Neural progenitor cell (in vitro differentiated cells): ENCODE results near the gene STRN4. TPM values are rescaled to one million over a fixed set of nuclear protein-coding genes. Genes with fewer than 3 reads are reported as not detected.

Experiments used
- DNase-seq: peaks from one replicate; pipeline ENCODE4 v3.0.0-alpha.2; 2016; ENCODE audit warnings: low spot score
- H2AFZ ChIP-seq: fragments of 200-600 bp; sonication (generic); replicated peaks from 2 replicates; pipeline ENCODE4 v1.6.1; 2016; ENCODE audit warnings: antibody characterized with exemption
- H3F3A ChIP-seq: fragments of 200-600 bp; sonication (generic); 2 replicates; pipeline ENCODE4 v1.6.1; 2016; ENCODE audit warnings: antibody characterized with exemption, low read depth
- H3K27ac ChIP-seq: fragments of 200-600 bp; sonication (generic); 2 replicates; pipeline ENCODE4 v1.5.1; 2016; ENCODE audit warnings: mild to moderate bottlenecking
- H3K27me3 ChIP-seq: fragments of 200-600 bp; sonication (generic); 2 replicates; pipeline ENCODE4 v1.6.1; 2016; ENCODE audit warnings: mild to moderate bottlenecking, moderate library complexity
- H3K36me3 ChIP-seq: fragments of 200-600 bp; sonication (generic); 2 replicates; pipeline ENCODE4 v1.5.1; 2016
- H3K4me1 ChIP-seq: fragments of 200-600 bp; sonication (generic); 2 replicates; pipeline ENCODE4 v1.6.1; 2016; ENCODE audit warnings: mixed run types
- H3K4me2 ChIP-seq: fragments of 200-600 bp; sonication (generic); 2 replicates; pipeline ENCODE4 v1.6.1; 2016
- H3K4me3 ChIP-seq: fragments of 200-600 bp; sonication (generic); 2 replicates; pipeline ENCODE4 v1.5.1; 2016
- H3K79me2 ChIP-seq: fragments of 200-600 bp; sonication (generic); 2 replicates; pipeline ENCODE4 v1.6.1; 2016; ENCODE audit warnings: low read depth
- H3K9ac ChIP-seq: fragments of 200-600 bp; sonication (generic); 2 replicates; pipeline ENCODE4 v1.6.1; 2016
- H3K9me3 ChIP-seq: fragments of 200-600 bp; sonication (generic); 2 replicates; pipeline ENCODE4 v1.5.1; 2016; ENCODE audit warnings: low read depth
- H4K20me1 ChIP-seq: fragments of 200-600 bp; sonication (generic); 2 replicates; pipeline ENCODE4 v1.6.1; 2016; ENCODE audit warnings: low read depth
- H3K27ac Mint-ChIP-seq: 3 replicates; pipeline ENCODE4 v1.8.0; 2021; ENCODE audit warnings: mixed read lengths
- H3K27me3 Mint-ChIP-seq: 2 replicates; pipeline ENCODE4 v1.8.0; 2022; ENCODE audit warnings: low read depth, mild to moderate bottlenecking, inconsistent platforms, moderate library complexity, mixed read lengths; ENCODE audit not compliant: insufficient read depth
- H3K36me3 Mint-ChIP-seq: 3 replicates; pipeline ENCODE4 v1.8.0; 2021; ENCODE audit warnings: mixed read lengths
- H3K4me1 Mint-ChIP-seq: 3 replicates; pipeline ENCODE4 v1.8.0; 2021; ENCODE audit warnings: mixed read lengths
- H3K4me3 Mint-ChIP-seq: 3 replicates; pipeline ENCODE4 v1.8.0; 2021; ENCODE audit warnings: mild to moderate bottlenecking, moderate library complexity, mixed read lengths
- H3K9me3 Mint-ChIP-seq: 3 replicates; pipeline ENCODE4 v1.8.0; 2020; ENCODE audit warnings: mixed read lengths
- EZH2 ChIP-seq: fragments of 200-600 bp; sonication (generic); IDR thresholded peaks from 2 replicates; pipeline ENCODE4 v1.6.1; 2017; ENCODE audit warnings: antibody characterized with exemption, mild to moderate bottlenecking, moderate library complexity
- EZH2phosphoT487 ChIP-seq: fragments of 200-600 bp; sonication (generic); IDR thresholded peaks from 2 replicates; pipeline ENCODE4 v1.6.1; 2017; ENCODE audit warnings: antibody characterized with exemption
- total RNA-seq: library from RNA; depleted of rRNA; stranded (reverse); fragments of >200 nt; gene quantifications from 2 replicates; pipeline ENCODE4 v1.2.3, GENCODE V29; 2015; ENCODE audit warnings: low replicate concordance
- TF ChIP-seq, protein P1 (sequence below): fragments of 200-600 bp; sonication (generic); IDR thresholded peaks from 2 replicates; pipeline ENCODE4 v1.5.1; 2017; ENCODE audit warnings: antibody characterized with exemption, mild to moderate bottlenecking

Gene STRN4
- total RNA-seq, 1 donor from 2014 or later = 54.1 TPM

DNA sequence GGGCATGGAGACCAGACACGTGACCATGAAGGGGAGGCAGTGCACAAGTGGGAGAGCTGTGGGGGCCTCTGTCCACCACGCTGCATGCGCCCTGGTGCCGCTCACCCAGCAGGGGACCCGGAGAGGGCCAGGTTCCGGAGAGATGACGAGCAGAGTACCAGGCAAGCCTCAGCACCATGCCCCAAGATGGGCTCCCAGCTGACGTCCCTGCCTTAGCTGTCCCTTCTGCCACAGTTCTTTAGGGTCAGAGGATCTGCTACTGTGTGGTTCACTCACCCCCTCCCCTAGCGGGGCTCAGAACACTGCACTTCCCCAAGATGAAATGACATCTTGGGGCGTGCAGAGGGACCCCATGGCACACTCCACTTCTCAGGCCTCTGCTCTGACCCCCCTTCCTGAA, 19.7 kb downstream of the STRN4 start:
- peak overlapping the region; percentile 59 for H3K27ac Mint-ChIP-seq

DNA sequence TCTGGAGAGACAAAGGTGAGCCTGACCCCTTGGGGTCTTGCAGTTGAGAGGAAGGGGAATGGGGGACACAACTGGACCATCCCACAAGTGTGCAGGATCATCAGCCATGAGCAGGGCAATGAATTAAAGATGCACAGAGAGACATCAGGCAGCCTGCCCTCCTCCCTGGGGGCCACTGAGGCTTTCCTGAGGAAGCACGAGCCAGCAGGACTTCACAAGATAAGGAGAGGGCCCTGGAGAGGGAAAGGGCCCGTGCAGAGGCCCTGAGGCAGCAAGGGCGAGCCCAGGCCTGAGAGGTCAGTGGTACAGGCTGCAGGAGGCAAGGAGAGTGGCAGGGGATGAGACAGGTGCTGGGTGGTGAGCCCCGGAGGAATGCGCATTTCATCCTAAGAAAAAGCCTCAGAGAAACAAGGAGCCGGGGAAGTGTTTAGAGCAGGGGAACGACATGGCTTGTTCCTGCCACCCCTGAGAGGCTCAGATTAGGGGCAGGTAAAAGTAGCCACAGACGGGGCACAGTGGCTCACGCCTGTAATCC, 20.3 kb downstream of the STRN4 start:
- Histone ChIP-seq H3F3A (no peaks in the 10 kb centered on the region), H3K4me3 (no peak overlapping the region), H3K9me3 (no peaks in the 10 kb centered on the region), H3K36me3 (no peaks in the 10 kb centered on the region), H3K79me2 (peaks cover 8% of the 10 kb centered on the region), H2AFZ (no peak overlapping the region), H3K4me1 (no peaks in the 10 kb centered on the region), H3K27ac (no peak overlapping the region), H3K4me2 (no peak overlapping the region), H3K27me3 (no peaks in the 10 kb centered on the region), H4K20me1 (peaks cover 51% of the 10 kb centered on the region), H3K9ac (no peak overlapping the region)
- Mint-ChIP-seq H3K4me3 (no peak overlapping the region), H3K4me1 (peaks cover 23% of the 10 kb centered on the region), H3K9me3 (no peaks in the 10 kb centered on the region), H3K27ac (peak overlapping the region; percentile 57), H3K36me3 (peaks cover 20% of the 10 kb centered on the region), H3K27me3 (peaks cover under 1% of the 10 kb centered on the region)
- DNase-seq = no peak
- no peak for TF ChIP-seq EZH2phosphoT487

More for the DNA sequence above, 19.7 kb downstream of the STRN4 start:
- H3K4me2 ChIP-seq = no peak overlapping the region
- H3K9me3 Mint-ChIP-seq = no peaks in the 10 kb centered on the region
- H4K20me1 ChIP-seq = peaks cover 55% of the 10 kb centered on the region
- H3K36me3 Mint-ChIP-seq = peaks cover 25% of the 10 kb centered on the region
- DNase-seq = no peak
- no peaks in the 10 kb centered on the region for H3K27me3 Mint-ChIP-seq
- H2AFZ ChIP-seq = no peak overlapping the region
- H3K4me1 Mint-ChIP-seq = peaks cover 23% of the 10 kb centered on the region
- H3K4me1 ChIP-seq = no peaks in the 10 kb centered on the region
- H3K4me3 ChIP-seq = no peak overlapping the region
- H3K36me3 ChIP-seq = no peaks in the 10 kb centered on the region
- H3K9me3 ChIP-seq = no peaks in the 10 kb centered on the region
- TF ChIP-seq EZH2phosphoT487 (no peak), EZH2 (no peak)
- TF ChIP-seq, protein P1, sequence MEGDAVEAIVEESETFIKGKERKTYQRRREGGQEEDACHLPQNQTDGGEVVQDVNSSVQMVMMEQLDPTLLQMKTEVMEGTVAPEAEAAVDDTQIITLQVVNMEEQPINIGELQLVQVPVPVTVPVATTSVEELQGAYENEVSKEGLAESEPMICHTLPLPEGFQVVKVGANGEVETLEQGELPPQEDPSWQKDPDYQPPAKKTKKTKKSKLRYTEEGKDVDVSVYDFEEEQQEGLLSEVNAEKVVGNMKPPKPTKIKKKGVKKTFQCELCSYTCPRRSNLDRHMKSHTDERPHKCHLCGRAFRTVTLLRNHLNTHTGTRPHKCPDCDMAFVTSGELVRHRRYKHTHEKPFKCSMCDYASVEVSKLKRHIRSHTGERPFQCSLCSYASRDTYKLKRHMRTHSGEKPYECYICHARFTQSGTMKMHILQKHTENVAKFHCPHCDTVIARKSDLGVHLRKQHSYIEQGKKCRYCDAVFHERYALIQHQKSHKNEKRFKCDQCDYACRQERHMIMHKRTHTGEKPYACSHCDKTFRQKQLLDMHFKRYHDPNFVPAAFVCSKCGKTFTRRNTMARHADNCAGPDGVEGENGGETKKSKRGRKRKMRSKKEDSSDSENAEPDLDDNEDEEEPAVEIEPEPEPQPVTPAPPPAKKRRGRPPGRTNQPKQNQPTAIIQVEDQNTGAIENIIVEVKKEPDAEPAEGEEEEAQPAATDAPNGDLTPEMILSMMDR = no peak
- H3K27me3 ChIP-seq = no peaks in the 10 kb centered on the region
- no peaks in the 10 kb centered on the region for H3F3A ChIP-seq
- H3K79me2 ChIP-seq = peaks cover 8% of the 10 kb centered on the region
- H3K9ac ChIP-seq = no peak overlapping the region
- no peak overlapping the region for H3K4me3 Mint-ChIP-seq
- no peak overlapping the region for H3K27ac ChIP-seq

DNA sequence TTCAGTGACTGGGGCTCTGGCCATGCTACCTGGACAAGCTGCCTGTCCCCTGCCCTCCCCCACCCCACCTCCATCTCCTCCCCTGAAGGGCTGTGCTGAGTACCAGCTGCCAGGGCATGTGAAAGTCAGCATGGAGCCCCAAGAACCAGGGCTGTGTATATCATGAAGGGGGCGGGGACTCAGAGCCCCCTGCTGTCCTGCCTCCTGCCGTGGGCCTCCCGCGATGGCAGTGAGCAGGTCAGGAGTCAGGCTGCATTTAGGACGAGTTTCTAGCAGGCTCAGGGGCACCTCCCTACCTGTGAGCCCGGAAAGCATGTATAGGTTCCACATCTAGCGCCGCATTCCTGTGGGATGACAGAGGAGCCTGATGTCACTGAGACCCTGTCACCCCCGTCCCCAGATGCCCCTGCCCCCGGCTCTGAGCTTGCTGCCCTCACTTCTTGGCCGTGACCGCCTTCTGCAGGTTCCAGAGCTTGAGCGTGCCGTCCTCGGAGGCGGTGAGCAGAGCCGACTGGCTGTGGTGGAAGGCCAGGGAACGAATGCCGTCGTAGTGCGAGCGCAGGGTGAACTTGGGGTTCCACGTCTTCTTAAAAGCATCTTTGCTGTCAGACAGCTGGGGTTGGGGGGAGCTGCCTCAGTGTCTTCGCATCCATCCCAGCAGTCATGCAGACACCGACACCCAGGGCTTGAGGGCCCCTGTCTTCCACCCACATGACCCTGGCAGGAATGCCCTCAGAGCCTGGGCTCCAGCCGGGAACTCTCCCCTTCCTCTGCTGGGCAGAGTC, 21.0 kb downstream of the STRN4 start:
- Histone ChIP-seq H3K4me2 (no peak overlapping the region), H3K36me3 (no peaks in the 10 kb centered on the region), H4K20me1 (peaks cover 44% of the 10 kb centered on the region), H3K4me1 (no peaks in the 10 kb centered on the region), H3K27ac (no peak overlapping the region), H3K79me2 (peaks cover 8% of the 10 kb centered on the region), H3K9me3 (no peaks in the 10 kb centered on the region), H3K9ac (no peak overlapping the region), H2AFZ (no peak overlapping the region), H3K27me3 (no peaks in the 10 kb centered on the region), H3F3A (peaks cover 3% of the 10 kb centered on the region), H3K4me3 (no peak overlapping the region)
- H3K4me1 Mint-ChIP-seq = peaks cover 23% of the 10 kb centered on the region
- H3K4me3 Mint-ChIP-seq = no peak overlapping the region
- H3K9me3 Mint-ChIP-seq = no peaks in the 10 kb centered on the region
- TF ChIP-seq EZH2phosphoT487 = no peak
- TF ChIP-seq EZH2 = no peak
- TF ChIP-seq, protein P1 = no peak
- H3K27ac Mint-ChIP-seq = peak overlapping the region; percentile 50
- peaks cover 2% of the 10 kb centered on the region for H3K27me3 Mint-ChIP-seq
- no peak for DNase-seq
- peaks cover 17% of the 10 kb centered on the region for H3K36me3 Mint-ChIP-seq

DNA sequence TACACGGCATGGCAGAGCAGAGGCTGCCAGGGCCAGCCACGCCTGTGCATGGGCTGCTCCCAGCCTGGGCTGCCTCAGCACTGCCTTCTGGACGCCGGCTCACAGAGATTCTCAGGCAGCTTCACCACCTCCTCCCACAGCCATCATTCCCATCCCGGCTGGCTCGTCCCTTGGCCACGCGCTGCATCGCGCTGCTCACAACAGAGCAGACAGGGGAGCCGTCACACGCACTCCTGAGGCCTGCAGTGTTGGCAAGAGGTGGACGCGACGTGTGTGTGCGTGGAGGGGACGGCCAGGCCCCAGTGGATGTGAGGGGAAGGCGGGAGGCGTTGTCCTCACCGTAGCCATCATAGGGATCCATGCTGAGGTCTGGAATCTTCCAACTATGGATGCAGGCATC, 21.8 kb downstream of the STRN4 start:
- H3K27ac Mint-ChIP-seq = no peak overlapping the region
- no peak overlapping the region for H3K4me3 Mint-ChIP-seq
- H3K4me1 Mint-ChIP-seq = peaks cover 24% of the 10 kb centered on the region
- Histone ChIP-seq H2AFZ (no peak overlapping the region), H3K27ac (no peak overlapping the region), H3K9me3 (no peaks in the 10 kb centered on the region), H3K4me2 (no peak overlapping the region), H3K27me3 (no peaks in the 10 kb centered on the region), H3K36me3 (no peaks in the 10 kb centered on the region), H3K9ac (no peak overlapping the region), H3K4me1 (no peaks in the 10 kb centered on the region), H3F3A (peaks cover 6% of the 10 kb centered on the region), H4K20me1 (peaks cover 36% of the 10 kb centered on the region), H3K79me2 (peaks cover 8% of the 10 kb centered on the region), H3K4me3 (no peak overlapping the region)
- H3K36me3 Mint-ChIP-seq = peaks cover 17% of the 10 kb centered on the region
- TF ChIP-seq EZH2 = no peak
- TF ChIP-seq, protein P1 = no peak
- TF ChIP-seq EZH2phosphoT487 = no peak
- DNase-seq = no peak
- H3K27me3 Mint-ChIP-seq = peaks cover 2% of the 10 kb centered on the region
- no peaks in the 10 kb centered on the region for H3K9me3 Mint-ChIP-seq
